ENCODE results near the gene MPP4. TPM values are rescaled to one million over a fixed set of nuclear protein-coding genes. Genes with fewer than 3 reads are reported as not detected.

Gene MPP4
- total and polyA plus RNA-seq, 2 of the 13 experiments (the other 11 are each of a cell fraction or from before 2014, with no cell fraction given): not detected

DNA sequence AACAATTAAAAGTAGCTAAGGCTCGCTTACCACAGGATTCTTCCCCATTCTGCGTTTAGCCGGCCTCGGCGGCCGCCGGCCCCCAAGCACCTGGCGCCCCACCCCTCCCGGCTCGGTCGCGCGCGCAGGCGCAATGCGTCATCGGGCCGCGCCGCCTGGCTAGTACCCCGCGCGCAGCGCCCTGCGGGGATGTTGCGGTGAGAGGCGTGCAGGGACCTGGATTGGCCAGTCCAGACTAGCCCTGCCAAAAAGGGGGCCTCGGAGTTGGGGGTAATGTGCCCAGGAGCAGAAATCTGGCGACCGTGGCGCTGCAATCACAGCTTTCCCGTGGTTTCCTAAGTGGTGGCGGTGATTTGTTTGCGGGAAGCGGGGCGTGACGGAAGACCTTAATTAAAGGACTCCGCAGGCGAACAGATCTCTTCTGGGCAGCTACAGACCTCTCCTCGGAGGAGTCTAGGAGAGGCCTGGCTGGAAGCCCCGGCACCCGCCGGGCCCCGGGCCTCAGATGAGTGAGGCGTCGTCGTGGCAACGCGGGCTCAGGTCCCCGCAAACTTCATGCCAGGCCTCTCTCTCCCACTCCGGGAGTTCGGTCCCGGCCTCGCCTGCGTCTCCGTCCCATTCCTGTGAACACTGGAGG lies 55.7 kb downstream of the MPP4 start (continued):
- TF ChIP-seq, protein P1, sequence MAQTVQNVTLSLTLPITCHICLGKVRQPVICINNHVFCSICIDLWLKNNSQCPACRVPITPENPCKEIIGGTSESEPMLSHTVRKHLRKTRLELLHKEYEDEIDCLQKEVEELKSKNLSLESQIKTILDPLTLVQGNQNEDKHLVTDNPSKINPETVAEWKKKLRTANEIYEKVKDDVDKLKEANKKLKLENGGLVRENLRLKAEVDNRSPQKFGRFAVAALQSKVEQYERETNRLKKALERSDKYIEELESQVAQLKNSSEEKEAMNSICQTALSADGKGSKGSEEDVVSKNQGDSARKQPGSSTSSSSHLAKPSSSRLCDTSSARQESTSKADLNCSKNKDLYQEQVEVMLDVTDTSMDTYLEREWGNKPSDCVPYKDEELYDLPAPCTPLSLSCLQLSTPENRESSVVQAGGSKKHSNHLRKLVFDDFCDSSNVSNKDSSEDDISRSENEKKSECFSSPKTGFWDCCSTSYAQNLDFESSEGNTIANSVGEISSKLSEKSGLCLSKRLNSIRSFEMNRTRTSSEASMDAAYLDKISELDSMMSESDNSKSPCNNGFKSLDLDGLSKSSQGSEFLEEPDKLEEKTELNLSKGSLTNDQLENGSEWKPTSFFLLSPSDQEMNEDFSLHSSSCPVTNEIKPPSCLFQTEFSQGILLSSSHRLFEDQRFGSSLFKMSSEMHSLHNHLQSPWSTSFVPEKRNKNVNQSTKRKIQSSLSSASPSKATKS (CRISPR knock-in tag; IDR thresholded peaks at IDR 0.05): no peak; the same call in none of the 2 replicates
- TF ChIP-seq, protein P2, sequence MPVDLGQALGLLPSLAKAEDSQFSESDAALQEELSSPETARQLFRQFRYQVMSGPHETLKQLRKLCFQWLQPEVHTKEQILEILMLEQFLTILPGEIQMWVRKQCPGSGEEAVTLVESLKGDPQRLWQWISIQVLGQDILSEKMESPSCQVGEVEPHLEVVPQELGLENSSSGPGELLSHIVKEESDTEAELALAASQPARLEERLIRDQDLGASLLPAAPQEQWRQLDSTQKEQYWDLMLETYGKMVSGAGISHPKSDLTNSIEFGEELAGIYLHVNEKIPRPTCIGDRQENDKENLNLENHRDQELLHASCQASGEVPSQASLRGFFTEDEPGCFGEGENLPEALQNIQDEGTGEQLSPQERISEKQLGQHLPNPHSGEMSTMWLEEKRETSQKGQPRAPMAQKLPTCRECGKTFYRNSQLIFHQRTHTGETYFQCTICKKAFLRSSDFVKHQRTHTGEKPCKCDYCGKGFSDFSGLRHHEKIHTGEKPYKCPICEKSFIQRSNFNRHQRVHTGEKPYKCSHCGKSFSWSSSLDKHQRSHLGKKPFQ (CRISPR knock-in tag; IDR thresholded peaks at IDR 0.05; ENCODE audit: insufficient replicate concordance): peak; percentile 20
- TF ChIP-seq TOE1 (CRISPR knock-in tag; IDR thresholded peaks at IDR 0.05) (no peak), CBX5 (CRISPR knock-in tag; IDR thresholded peaks at IDR 0.05; ENCODE audit: borderline replicate concordance) (no peak; the same call in 1 of the 2 replicates), PLSCR1 (CRISPR knock-in tag; IDR thresholded peaks at IDR 0.05; ENCODE audit: borderline replicate concordance) (no peak), SAFB2 (CRISPR knock-in tag; IDR thresholded peaks at IDR 0.05; ENCODE audit: borderline replicate concordance, low read depth) (no peak), NRL (CRISPR knock-in tag; IDR thresholded peaks at IDR 0.05; ENCODE audit: borderline replicate concordance) (peak; percentile 65; the same call in 1 of the 2 replicates), SP140L (CRISPR knock-in tag; IDR thresholded peaks at IDR 0.05; ENCODE audit: borderline replicate concordance) (no peak; the same call in 1 of the 2 replicates), ZMYM2 (CRISPR knock-in tag; IDR thresholded peaks at IDR 0.05) (peak; percentile 18), ZNF703 (CRISPR knock-in tag; IDR thresholded peaks at IDR 0.05; ENCODE audit: borderline replicate concordance) (no peak; the same call in 1 of the 2 replicates), KDM5B (CRISPR knock-in tag; IDR thresholded peaks at IDR 0.05; ENCODE audit: borderline replicate concordance) (peak; percentile 94), FOXJ3 (CRISPR knock-in tag; IDR thresholded peaks at IDR 0.05; ENCODE audit: borderline replicate concordance) (0 out of 2 replicates have a peak, but pooled peaks have one; percentile 52), CHCHD3 (CRISPR knock-in tag; IDR thresholded peaks at IDR 0.05) (no peak), ZFP36L2 (CRISPR knock-in tag; IDR thresholded peaks at IDR 0.05) (no peak), ATF6 (CRISPR knock-in tag; conservative IDR thresholded peaks at IDR 0.05) (no peak)
- TF ChIP-seq, protein P3, sequence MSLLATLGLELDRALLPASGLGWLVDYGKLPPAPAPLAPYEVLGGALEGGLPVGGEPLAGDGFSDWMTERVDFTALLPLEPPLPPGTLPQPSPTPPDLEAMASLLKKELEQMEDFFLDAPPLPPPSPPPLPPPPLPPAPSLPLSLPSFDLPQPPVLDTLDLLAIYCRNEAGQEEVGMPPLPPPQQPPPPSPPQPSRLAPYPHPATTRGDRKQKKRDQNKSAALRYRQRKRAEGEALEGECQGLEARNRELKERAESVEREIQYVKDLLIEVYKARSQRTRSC (CRISPR knock-in tag; IDR thresholded peaks at IDR 0.05; ENCODE audit: low read depth): no peak
- TF ChIP-seq, protein P4, sequence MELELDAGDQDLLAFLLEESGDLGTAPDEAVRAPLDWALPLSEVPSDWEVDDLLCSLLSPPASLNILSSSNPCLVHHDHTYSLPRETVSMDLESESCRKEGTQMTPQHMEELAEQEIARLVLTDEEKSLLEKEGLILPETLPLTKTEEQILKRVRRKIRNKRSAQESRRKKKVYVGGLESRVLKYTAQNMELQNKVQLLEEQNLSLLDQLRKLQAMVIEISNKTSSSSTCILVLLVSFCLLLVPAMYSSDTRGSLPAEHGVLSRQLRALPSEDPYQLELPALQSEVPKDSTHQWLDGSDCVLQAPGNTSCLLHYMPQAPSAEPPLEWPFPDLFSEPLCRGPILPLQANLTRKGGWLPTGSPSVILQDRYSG (CRISPR knock-in tag; IDR thresholded peaks at IDR 0.05): peak; percentile 87
- TF ChIP-seq, protein P5, sequence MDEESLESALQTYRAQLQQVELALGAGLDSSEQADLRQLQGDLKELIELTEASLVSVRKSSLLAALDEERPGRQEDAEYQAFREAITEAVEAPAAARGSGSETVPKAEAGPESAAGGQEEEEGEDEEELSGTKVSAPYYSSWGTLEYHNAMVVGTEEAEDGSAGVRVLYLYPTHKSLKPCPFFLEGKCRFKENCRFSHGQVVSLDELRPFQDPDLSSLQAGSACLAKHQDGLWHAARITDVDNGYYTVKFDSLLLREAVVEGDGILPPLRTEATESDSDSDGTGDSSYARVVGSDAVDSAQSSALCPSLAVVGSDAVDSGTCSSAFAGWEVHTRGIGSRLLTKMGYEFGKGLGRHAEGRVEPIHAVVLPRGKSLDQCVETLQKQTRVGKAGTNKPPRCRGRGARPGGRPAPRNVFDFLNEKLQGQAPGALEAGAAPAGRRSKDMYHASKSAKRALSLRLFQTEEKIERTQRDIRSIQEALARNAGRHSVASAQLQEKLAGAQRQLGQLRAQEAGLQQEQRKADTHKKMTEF (CRISPR knock-in tag; IDR thresholded peaks at IDR 0.05): peak; percentile 65; the same call in 1 of the 2 replicates
